HG02571 (cell line): Measurements from ENCODE around the gene ATP11B.
"Not testable (repeated sequence)": the region's sequence is repeated elsewhere in the genome, so short reads cannot be mapped to it uniquely, and the experiment has no call there.

Source experiments
- ATAC-seq: cut with Tn5 transposase; IDR thresholded peaks from one replicate; pipeline ENCODE4 v1.9.1; 2021; ENCODE audit warnings: mild to moderate bottlenecking, moderate library complexity; ENCODE audit not compliant: unreplicated experiment

The ATP11B gene

GRCh38 chr3:182824957-182825356 lies 31.7 kb downstream of the ATP11B start:
- ATAC-seq = no peak

DNA sequence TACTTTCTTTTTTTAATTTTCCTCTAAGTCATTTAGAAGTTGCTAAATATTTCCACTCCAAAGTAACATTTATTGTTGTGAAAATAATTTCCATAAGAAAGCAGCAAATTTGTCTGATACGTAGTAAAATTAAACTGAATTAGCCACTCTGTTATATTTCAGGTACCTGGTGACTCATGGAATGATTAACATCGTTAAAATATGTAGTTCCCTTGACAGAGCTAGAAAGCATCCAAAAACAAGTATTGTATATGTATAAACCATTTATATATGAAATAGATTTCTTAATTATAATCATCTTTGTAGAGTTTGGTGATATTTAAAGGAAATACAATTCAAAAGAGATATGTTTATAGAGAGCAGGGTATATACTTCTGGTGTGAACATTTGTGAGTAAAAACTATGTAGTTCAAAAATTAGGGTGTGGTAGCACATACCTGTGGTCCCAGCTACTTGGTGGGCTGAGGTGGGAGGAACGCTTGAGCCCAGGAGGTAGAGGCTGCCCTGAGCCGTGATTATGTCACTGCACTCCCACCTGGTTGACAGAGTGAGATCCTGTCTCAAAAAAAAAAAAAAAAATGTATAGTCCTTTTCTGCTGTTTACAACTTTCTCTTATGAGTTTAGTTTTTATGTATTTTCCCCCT lies 36.6 kb downstream of the ATP11B start:
- ATAC-seq = no peak

- ATAC-seq = no peak
Measured at GRCh38 chr3:182837855-182838454, 44.7 kb downstream of the ATP11B start.

DNA sequence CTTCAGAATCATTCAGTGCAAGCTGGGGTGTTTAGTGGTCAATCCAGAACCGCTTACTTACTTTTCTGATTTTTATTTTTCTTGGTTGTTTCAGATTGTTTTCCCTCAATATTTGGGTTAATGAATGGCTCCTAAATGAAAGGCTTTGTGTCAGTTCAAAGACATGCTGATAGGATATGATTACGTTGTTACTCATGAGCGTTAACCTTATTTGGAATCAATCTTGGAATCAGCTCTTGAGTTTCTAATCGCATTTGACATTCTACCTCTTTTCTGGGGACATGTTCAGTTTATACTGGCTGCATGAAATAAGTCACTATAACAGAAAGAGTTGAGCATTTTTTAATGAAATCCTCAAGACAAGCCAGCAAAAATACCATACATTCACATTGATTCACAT lies 50.2 kb downstream of the ATP11B start:
- ATAC-seq = no peak

- no peak for ATAC-seq
Measured at GRCh38 chr3:182848906-182849305, 55.6 kb downstream of the ATP11B start.

- no peak for ATAC-seq
Measured at GRCh38 chr3:182855076-182855475, 61.8 kb downstream of the ATP11B start.

DNA sequence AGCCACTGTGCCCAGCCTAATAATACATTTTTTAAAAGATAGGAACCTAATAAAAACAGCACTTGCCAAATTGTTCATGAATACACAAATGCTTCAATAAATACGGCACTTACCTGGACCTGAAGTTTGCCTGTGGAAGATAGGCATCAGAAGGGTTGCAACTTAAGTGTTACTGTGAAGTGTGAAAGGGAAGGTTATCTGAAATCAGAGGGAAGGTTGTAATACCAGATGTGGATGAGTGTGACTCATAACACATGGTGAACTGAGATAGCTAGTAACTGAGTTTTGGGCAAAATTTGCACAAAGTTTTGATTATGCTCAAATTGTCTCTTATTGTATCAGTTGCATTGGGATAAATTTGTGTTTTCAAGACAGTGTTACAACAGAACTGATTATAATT lies 68.0 kb downstream of the ATP11B start:
- no peak for ATAC-seq

DNA sequence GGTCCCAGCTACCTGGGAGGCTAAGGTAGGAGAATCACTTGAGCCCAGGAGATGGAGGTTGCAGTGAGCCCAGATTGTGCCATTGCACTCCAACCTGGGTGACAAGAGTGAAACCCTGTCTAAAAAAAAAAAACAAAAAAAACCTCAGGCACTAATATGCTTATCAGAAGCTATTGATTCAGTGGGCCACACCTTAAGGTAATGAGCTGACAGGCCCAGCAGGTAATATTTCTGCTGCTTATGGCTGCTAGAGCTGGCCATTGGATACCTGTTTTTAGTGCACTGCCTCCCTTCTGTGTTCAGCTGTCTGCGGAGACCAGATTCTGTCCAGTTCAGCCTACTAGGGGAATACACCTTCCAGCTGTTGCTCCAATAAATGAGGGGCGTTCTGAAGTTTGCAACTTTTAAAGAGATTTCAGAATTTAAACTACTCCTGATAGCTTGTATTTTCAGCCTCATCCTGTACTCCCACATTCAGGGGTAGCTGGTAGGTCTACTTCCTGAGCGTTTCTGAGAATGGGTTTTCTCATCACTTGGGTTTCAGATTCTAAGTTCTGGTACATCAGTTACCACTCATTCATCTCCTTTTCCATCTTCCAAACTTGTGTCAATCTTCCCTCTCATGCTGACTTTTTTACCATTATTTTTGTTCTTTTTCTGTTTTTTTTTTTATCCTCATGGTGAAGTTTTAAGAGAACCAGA lies 69.0 kb downstream of the ATP11B start:
- ATAC-seq = no peak

DNA sequence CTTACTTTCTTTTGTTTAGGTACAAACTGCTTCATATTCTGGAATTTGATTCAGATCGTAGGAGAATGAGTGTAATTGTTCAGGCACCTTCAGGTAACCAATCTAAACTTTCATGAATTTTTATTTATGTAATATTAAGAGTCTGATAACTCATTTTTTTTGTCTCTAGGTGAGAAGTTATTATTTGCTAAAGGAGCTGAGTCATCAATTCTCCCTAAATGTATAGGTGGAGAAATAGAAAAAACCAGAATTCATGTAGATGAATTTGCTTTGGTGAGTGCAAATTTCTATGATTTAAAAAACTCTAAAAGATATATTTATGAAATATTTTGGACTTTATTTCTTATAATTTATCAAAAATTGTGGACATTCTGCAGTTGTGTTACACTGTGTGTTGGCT lies 75.8 kb downstream of the ATP11B start:
- no peak for ATAC-seq

GRCh38 chr3:182870917-182871316 lies 77.6 kb downstream of the ATP11B start:
- not testable (repeated sequence) for ATAC-seq

GRCh38 chr3:182879031-182879611 lies 85.8 kb downstream of the ATP11B start:
- ATAC-seq = no peak

DNA sequence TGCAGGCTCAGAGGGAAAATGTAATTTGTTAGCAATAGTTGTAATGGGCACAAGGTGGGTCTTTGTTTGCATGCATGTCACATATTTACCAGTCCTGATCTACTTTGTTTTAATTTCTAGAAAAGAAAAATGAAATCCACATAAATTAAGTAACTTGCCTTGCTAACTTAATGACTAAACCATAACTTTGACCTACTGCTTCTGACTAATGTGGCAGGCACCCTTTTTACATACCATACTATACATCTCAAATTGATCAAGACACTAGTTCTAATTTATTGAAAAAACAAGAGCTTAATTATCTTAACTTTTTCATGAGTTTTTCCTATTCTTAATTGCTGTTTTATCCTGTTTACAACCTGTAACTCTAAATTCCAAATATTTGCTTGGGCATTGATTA lies 93.2 kb downstream of the ATP11B start:
- no peak for ATAC-seq

DNA sequence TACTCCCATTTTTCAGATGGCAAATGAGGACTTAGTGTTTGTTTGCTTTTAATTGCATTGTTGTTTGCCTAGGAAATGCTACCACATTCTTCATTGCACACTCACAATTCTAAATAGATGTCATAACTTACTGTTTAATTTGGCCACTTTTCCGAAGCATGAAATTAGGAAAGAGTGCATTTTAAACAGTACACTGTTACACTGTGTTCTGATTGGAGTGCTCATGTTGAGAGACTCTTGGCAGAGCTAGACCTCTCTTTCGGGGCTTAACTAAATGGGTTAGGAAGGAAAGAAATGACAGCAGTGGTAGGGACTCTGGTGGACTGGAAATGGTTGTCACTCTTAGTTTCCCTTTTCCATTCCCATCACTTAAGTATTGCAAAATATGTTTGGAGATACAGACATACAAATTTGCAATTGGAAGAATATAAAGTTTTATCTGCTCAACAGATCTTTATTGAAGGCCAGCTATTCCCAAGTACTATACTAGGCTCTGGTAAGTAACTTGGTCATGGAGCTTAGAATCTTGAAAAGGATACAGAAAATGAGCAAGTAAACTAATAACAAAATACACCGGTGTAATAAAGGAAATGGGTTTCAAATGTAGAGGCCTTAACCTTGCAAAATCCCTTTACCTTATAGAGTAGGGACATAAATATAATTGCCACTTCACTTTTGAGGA lies 96.8 kb downstream of the ATP11B start:
- ATAC-seq = no peak

DNA sequence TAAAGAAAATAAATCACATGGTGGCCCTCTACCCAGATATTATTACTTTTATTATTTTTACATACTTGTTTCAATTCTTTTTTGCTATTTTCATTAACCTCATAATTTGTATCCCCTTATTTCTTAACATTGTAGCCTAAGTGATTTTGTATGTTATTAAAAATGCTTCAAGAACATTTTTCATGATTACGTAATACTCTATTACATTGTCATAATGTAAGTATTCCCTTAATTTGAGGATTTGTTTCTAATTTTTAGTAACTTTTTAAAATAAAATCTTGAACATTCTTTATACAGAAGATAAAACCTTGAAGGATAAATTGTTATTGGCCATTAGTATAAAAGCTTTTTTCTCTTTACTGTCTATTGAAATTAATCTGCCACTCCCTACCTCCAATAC lies 98.1 kb downstream of the ATP11B start:
- ATAC-seq = no peak

DNA sequence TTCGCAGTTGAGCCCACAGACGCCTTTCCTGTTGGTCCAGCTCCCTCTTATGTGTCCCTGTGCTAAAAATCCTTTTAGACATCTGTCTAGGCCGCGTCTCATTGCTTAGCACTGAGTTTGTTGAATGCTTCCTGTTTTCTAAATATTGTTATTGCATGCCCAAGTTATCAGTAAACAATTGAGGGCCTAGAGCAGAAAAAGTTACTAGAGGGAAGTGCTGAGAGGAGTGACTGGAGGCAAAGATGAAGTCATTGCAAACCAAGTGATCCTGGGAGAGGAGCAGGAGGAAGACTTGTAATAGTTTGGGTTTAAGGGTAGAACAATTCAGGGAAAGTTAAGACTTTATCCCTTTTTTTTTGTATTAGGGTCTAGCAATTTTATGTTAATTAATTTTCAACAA lies 98.9 kb downstream of the ATP11B start:
- no peak for ATAC-seq

GRCh38 chr3:182895513-182896112 lies 102.3 kb downstream of the ATP11B start:
- no peak for ATAC-seq

- ATAC-seq = no peak
Measured at GRCh38 chr3:182896553-182896952, 103.2 kb downstream of the ATP11B start.

- no peak for ATAC-seq
Measured at GRCh38 chr3:182902236-182902635, 108.9 kb downstream of the ATP11B start.

DNA sequence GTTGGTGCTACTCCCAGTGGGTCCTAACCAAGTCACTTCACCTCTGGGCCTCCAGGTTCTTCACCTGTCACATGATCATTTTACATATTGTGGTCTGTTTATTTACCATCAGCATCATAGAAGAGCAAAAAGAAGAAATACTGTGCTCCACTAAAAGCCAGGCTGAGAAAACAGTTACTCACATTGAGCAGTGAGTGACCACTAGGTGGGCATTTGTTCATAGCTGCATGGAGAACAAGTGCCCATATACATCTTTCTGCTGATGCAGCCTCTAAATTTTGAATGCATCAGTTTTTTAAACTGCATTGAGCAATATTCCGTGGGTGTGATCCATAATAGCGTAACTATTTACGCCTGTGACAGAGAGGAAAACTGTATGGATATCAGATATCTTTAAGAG lies 110.9 kb downstream of the ATP11B start:
- ATAC-seq = no peak

- ATAC-seq = no peak
Measured at GRCh38 chr3:182905623-182906022, 112.3 kb downstream of the ATP11B start.

- no peak for ATAC-seq
Measured at GRCh38 chr3:182906036-182906435, 112.7 kb downstream of the ATP11B start.
